Ecto neural progenitor cell (in vitro differentiated cells): ENCODE measurements around the gene PSMA3.
"Not testable (repeated sequence)": the region's sequence is repeated elsewhere in the genome, so short reads cannot be mapped to it uniquely, and the experiment has no call there.

ENCODE experiments used
- DNase-seq: peaks from one replicate; pipeline ENCODE4 v3.0.0-alpha.2; 2018; ENCODE audit warnings: low spot score

PSMA3 gene

DNA sequence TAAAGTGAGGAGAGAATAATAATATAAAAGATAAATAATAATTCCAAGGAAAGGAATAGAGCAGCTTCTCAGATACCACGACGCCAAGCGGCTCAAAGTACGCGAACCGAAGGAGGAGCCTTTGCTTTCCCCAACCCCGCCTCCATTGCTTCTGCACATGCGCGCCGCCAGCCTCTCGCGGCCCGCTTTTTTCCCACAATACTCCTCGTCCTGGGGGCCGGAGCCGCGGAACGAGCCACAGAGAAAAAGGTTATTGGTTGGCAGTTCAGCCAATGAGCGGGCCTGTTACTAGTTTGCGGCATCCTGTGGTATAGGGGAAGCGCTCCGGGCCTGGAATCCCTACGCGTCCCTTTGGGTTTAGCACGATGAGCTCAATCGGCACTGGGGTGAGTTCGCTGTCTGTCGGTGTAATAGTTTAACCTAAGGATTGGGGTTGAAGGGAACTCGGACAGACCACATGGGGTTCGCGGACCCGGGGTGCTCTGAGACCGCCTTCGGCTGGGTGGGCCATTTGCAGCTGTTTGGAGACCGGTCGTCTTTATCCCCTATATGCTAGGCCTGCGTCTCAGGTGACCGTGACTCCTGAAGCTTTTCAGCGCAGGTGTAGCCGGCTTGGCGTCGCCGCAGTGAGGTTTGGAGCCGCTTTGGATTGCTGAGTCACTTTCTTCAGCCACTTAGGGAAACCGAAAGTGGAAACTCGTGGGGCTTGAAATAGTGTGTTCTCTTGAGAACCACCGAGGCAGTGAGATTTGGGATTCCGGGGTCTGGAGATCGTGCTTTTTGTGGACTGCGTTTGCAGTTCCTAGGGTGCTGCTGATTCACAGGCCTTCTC is at the start of gene PSMA3:
Gene PSMA3, plus strand, starts transcription at position 288 of the 832 bp plus-strand sequence. Its CDS starts 78 bp downstream, at position 366.
- DNase-seq: peak; percentile 98

DNA sequence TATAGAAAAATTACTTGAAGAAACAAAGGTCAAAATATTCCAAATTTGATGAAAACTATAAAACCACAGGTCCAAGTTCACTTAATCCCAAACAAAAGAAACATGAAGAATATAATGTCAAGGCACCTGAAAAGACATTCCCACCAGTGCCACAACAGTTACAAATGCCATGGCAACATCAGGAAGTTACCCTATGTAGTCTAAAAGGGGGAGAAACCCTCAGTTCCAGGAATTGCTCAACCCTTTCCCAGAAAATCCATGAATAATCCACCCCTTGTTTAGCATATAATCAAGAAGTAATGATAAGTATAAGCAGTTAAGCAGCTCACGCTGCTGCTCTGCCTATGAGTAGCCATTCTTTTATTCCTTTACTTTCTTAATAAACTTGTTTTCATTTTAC is 48.4 kb upstream of the PSMA3 start:
- no peak for DNase-seq

- DNase-seq: no peak
Observed at GRCh38 chr14:58198086-58198485, 46.6 kb upstream of the PSMA3 start.

DNA sequence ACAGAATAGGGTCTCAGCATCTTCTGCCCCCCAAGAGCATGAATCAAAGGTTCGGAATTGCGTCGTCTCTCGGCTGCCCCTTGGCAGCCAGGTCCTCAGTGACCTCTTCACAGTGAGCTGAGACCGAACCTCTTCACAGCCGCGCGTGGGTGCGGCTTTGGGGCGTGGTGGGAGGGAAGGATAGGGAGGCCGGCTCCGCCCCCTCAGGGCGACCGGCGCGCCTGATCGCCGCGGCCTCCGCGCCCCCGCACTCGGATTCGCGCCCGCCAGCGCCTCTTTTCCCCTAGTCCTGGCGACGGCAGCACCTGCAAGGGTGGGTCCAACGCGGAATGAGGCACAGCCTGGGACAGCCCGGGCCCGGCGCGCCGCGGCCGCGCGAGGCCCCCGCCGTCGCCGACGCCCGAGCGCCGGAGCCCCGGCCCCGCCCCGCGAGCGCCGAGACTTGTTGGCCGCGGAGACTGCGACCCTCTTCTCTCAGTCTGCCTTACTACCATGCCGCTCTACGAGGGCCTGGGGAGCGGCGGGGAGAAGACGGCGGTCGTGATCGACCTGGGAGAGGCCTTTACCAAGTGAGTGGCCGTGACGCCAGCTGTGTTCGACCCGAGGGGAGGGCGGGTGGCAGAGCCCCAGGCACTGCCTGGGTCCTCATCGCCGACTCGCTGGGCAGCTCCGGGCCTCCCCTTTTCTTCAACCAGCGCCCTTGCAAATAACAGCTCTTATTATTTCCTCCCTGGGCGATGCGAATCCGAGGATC is 44.7 kb upstream of the PSMA3 start, which contains the start of gene ACTR10:
Gene ACTR10, plus strand, starts transcription at position 424 of the 754 bp plus-strand sequence. Its CDS starts 69 bp downstream, at position 493.
- DNase-seq: peak; percentile 88

DNA sequence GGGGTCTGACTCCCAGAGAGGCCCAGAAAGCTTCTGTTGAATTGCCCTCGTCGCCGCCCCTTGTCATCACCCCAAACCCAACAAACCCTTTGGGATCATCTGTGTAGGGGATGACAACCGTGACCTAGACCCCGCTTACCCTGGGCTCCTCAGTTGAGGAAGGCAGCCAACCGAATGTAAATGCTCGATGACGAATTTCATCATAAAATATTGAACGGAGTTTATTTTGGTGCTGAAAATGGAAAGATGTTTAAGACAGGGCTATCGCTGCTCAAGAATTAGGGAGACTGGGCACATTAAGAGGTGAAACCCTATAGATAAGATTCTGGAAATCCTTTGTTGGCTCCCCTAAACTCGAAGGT is 44.2 kb upstream of the PSMA3 start:
- DNase-seq: no peak

- no peak for DNase-seq
Observed at GRCh38 chr14:58200846-58201245, 43.8 kb upstream of the PSMA3 start.

GRCh38 chr14:58213176-58213575 is 31.5 kb upstream of the PSMA3 start:
- no peak for DNase-seq

DNA sequence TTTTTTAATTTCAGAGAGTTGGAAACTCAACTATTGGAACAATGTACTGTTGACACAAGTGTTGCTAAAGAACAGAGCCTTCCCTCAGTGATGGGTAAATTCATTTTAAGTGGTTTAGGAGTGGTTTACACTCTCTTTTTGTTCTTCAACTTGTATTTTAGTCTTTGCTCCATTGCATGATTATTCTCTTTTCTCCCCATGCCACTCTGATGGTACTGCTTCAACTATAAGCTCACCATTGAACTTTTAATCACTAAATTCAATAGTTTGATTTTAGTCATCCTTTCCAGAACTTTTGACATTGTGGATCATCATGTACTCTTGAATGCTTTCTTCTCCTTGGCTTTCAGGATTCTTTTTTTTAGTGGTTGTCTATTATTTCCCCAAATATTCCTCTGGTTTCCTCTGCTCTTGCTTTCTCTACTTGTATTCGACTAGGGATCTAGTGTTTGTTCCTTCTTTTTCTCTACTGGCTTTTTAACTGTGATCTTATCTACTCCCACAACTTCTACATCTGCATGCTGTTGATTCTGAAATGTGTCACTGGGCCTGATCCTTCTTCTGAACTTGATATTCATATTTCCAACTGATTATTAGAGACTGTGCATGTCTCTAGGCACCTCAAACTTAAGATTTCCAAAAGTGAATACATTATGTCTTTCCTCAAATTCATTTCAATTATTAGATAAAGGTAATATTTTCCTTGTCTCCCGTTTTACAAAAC is 29.3 kb upstream of the PSMA3 start:
- no peak for DNase-seq

- DNase-seq: no peak
Observed at GRCh38 chr14:58216544-58216943, 28.1 kb upstream of the PSMA3 start.

GRCh38 chr14:58227096-58227819 is 17.4 kb upstream of the PSMA3 start:
- DNase-seq: no peak

DNA sequence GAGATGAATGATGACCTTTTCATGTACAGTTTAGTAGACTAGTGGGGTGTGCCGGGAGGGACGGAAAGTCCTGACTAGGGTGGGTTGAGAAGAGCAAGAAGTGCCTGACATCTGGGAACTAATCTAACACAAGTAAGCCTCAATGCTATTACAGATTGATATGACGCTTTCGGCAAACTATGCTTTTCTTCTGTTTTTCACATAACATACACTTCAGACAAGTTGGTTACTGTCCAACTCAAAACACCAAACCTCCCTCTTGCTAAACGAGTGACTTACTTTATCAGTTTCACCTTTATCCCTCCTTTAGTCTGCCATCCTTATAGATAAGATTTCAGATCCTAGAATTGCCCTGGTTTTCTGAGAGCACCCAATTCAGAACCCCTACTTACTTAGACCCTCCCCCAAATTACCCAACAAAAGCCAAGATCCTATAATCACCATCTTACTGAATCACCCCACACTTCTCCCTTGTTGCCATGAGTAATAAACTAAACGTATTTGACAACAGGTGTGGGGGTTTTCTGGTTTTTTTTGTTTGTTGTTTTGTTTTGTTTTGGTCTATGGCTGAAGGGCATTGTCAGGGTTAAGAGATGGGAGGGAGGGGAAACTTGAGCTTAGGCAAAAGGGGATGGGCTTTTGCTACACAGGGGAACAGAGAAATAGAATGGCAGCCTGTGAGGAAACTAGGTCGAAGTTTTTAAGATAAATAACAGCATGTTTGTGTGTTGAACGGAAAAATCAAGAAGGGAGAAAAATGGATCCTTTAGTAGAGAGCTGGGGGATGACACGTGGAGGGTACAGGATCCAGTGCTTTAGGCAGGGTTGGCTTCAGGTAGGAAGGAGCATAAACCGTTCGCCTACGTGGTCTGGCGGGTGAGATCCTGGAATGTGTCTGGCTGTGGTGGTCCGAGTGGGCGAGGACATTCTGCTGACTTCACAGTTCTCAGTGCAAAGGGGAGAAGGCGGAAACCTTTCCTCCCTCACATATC is 6.1 kb upstream of the PSMA3 start:
- no peak for DNase-seq

GRCh38 chr14:58239244-58240195 is 5.1 kb upstream of the PSMA3 start:
- peak; percentile 83 for DNase-seq

GRCh38 chr14:58243790-58244555 is 670 bp upstream of the PSMA3 start:
- DNase-seq: no peak

DNA sequence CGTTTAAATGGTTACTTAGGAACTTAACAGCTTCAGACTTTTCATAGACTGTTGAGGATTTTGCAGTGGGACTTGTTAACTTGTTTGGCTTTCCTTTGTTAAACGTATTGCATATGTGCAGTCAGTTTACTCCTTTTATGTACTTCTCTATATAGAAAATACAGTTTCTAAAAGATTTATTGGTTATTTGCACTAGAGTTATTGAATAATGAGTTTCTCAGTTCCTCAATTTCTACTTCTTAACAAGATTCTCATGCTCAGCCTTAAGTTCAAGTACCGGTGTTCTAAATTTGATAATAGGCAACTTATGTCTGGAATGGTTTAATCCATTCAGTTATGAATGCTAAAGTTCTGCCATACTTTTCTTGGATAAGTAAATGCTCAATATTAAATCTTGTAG is 919 bp downstream of the PSMA3 start:
- no peak for DNase-seq

- DNase-seq: no peak
Observed at GRCh38 chr14:58249611-58250010, 5.0 kb downstream of the PSMA3 start.

- no peak for DNase-seq
Observed at GRCh38 chr14:58258156-58258555, 13.5 kb downstream of the PSMA3 start.

GRCh38 chr14:58262005-58262404 is 17.4 kb downstream of the PSMA3 start:
- DNase-seq: not testable (repeated sequence)

- DNase-seq: no peak
Observed at GRCh38 chr14:58265401-58265800, 20.8 kb downstream of the PSMA3 start.

- no peak for DNase-seq
Observed at GRCh38 chr14:58270628-58271027, 26.0 kb downstream of the PSMA3 start.
